Measurements from ENCODE around the gene TOP2A.

TOP2A gene

DNA sequence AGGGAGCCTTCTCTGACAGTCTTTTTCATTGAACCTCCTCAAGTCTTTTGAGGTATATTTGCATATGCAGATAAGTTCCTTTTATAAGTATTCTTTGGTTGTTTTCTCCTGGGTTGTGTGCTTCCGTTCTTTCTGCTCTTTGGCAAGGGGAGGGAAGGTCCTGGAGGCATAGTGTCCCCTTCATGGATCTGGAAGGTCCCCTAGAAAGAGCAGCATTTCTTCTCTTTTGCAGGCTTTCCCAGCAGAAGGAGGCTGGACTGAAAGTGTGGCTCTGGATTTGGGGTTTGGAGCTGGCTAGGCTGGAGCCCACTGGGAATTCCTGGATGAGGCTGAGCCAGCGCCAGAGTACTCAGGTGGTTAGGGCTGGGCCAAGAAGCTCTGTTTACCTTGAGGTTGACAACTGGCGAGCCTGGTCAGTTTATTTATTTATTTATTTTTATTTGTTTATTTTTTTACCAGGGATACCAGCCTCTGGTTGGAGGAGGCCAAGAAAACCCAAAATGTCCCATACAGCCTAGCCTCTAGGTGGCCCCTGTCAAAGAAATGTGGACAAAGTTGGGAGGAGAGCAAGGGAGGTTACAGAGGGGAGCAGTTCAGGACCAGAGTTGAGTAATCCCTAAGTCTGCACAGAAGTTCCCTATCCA lies 5.4 kb upstream of the TOP2A start:
- H3K4me3 ChIP-seq (ENCODE audit: low read length in 2 of 2) = no peak overlapping the region
- H4K8ac ChIP-seq (ENCODE audit: low read depth, low read length) = no peak overlapping the region
- peak overlapping the region; percentile 15 for H2AFZ ChIP-seq (ENCODE audit: low read length)
- H2BK15ac ChIP-seq (ENCODE audit: low read length) = no peak overlapping the region
- no peak overlapping the region for H2BK5ac ChIP-seq (ENCODE audit: low read length)
- no CpG with 5 or more reads among the region's 3 CpGs for WGBS, 2 donors (ENCODE audit: extremely low coverage in 2 of 2, insufficient read length in 2 of 2, insufficient replicate concordance in 1 of 2)
- no peak overlapping the region for H2BK12ac ChIP-seq (ENCODE audit: low read length)
- no peak overlapping the region for H3K4me2 ChIP-seq (ENCODE audit: insufficient read depth, low read length, poor library complexity, severe bottlenecking)
- no peak overlapping the region for H3K14ac ChIP-seq (ENCODE audit: low read length)
- H3K9ac ChIP-seq (ENCODE audit: low read depth, low read length, poor library complexity) = no peak overlapping the region
- H3K36me3 ChIP-seq (replicated peaks in 1 of 2; ENCODE audit: control insufficient read depth in 2 of 2, insufficient read depth in 2 of 2, low read length in 2 of 2) = no peaks in the 10 kb centered on the region
- H3K79me1 ChIP-seq (ENCODE audit: low read depth, low read length) = no peaks in the 10 kb centered on the region
- peak; percentile 37 for DNase-seq (ENCODE audit: low spot score)
- no peak overlapping the region for H3K18ac ChIP-seq (ENCODE audit: low read length)
- no peak overlapping the region for H4K91ac ChIP-seq (ENCODE audit: low read depth, low read length, poor library complexity)
- peaks cover 0 to 11% (median 0%) of the 10 kb centered on the region in 3 experiments for H3K27me3 ChIP-seq (ENCODE audit: control insufficient read depth in 3 of 3, insufficient read depth in 3 of 3, low read depth in 1 of 3, low read length in 3 of 3)
- H2BK120ac ChIP-seq (ENCODE audit: low read depth, low read length) = no peak overlapping the region
- H2AK5ac ChIP-seq (ENCODE audit: low read depth, low read length) = no peak overlapping the region
- H3K27ac ChIP-seq (replicated peaks; ENCODE audit: low read length) = no peak overlapping the region
- H3K9me3 ChIP-seq (replicated peaks in 1 of 2; ENCODE audit: control insufficient read depth in 2 of 2, insufficient read depth in 1 of 2, low read depth in 1 of 2, low read length in 2 of 2) = no peaks in the 10 kb centered on the region
- H3K23ac ChIP-seq (ENCODE audit: low read depth, low read length, poor library complexity) = no peak overlapping the region
- no peak overlapping the region for H3K4ac ChIP-seq (ENCODE audit: low read length)
- peaks cover 7 to 13% of the 10 kb centered on the region in 2 donors for H3K4me1 ChIP-seq (ENCODE audit: control insufficient read depth in 2 of 2, insufficient read depth in 1 of 2, low read depth in 1 of 2, low read length in 2 of 2)

DNA sequence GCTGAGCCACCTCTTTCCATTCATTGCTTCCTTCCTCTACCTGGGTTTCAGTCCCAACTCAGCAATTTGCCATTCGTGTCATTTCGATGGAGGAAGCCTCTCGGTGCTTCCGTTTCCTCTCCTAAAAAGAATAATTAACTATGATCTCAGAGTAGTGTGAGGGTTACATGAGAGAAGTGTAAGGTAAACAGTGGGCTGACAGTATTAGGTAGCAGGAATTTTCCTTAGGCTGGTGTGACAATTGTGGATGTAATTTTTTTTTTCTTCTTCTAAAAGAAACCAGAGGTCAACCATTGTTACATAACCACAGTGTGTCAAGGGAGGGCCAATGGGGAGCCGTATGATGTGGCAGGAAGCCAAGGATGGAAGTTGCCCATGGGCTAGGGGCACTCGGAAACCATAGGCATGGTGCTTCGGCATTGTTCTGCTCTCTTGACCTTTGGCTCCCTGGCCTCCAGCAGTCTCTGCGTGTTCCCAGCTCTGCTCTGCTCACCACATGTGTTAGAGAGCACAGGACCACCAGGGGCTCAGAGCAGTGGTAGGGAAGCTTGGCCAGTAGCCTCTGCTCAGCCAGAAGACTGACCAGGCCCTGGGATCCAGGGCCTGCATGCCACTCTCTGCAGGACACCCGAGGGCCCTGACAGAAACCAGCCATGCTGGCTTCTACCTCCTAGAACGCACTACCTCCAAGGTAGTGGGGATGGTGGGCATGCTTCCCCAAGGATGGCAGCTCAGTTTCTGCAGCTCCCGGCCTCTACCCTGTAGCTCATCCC lies 2.0 kb upstream of the TOP2A start:
- H2AFZ ChIP-seq (ENCODE audit: low read length) = peak overlapping the region; percentile 11
- peaks cover 3% of the 10 kb centered on the region for H3K79me1 ChIP-seq (ENCODE audit: low read depth, low read length)
- peaks cover 0 to 20% of the 10 kb centered on the region in 2 donors for H3K36me3 ChIP-seq (replicated peaks in 1 of 2; ENCODE audit: control insufficient read depth in 2 of 2, insufficient read depth in 2 of 2, low read length in 2 of 2)
- no peak overlapping the region for H3K27ac ChIP-seq (replicated peaks; ENCODE audit: low read length)
- H4K91ac ChIP-seq (ENCODE audit: low read depth, low read length, poor library complexity) = no peak overlapping the region
- H3K23ac ChIP-seq (ENCODE audit: low read depth, low read length, poor library complexity) = no peak overlapping the region
- no peak for DNase-seq (ENCODE audit: low spot score)
- H3K14ac ChIP-seq (ENCODE audit: low read length) = no peak overlapping the region
- no peak overlapping the region for H2BK5ac ChIP-seq (ENCODE audit: low read length)
- no peak overlapping the region for H4K8ac ChIP-seq (ENCODE audit: low read depth, low read length)
- H2BK12ac ChIP-seq (ENCODE audit: low read length) = peak overlapping the region; percentile 43
- no peaks in the 10 kb centered on the region for H3K9me3 ChIP-seq (replicated peaks in 1 of 2; ENCODE audit: control insufficient read depth in 2 of 2, insufficient read depth in 1 of 2, low read depth in 1 of 2, low read length in 2 of 2)
- H3K4me2 ChIP-seq (ENCODE audit: insufficient read depth, low read length, poor library complexity, severe bottlenecking) = no peak overlapping the region
- no peak overlapping the region for H2AK5ac ChIP-seq (ENCODE audit: low read depth, low read length)
- no peaks in the 10 kb centered on the region for H3K27me3 ChIP-seq (ENCODE audit: control insufficient read depth in 3 of 3, insufficient read depth in 3 of 3, low read depth in 1 of 3, low read length in 3 of 3)
- peak overlapping the region; percentile 9 for H3K18ac ChIP-seq (ENCODE audit: low read length)
- H3K9ac ChIP-seq (ENCODE audit: low read depth, low read length, poor library complexity) = no peak overlapping the region
- no peak overlapping the region for H3K4me3 ChIP-seq (ENCODE audit: low read length in 2 of 2)
- H3K4ac ChIP-seq (ENCODE audit: low read length) = no peak overlapping the region
- H2BK15ac ChIP-seq (ENCODE audit: low read length) = peak overlapping the region; percentile 1
- peaks cover 7 to 15% of the 10 kb centered on the region in 2 donors for H3K4me1 ChIP-seq (ENCODE audit: control insufficient read depth in 2 of 2, insufficient read depth in 1 of 2, low read depth in 1 of 2, low read length in 2 of 2)
- peak overlapping the region; percentile 33 for H2BK120ac ChIP-seq (ENCODE audit: low read depth, low read length)
- no CpG with 5 or more reads among the region's 11 CpGs for WGBS, 2 donors (ENCODE audit: extremely low coverage in 2 of 2, insufficient read length in 2 of 2, insufficient replicate concordance in 1 of 2)

DNA sequence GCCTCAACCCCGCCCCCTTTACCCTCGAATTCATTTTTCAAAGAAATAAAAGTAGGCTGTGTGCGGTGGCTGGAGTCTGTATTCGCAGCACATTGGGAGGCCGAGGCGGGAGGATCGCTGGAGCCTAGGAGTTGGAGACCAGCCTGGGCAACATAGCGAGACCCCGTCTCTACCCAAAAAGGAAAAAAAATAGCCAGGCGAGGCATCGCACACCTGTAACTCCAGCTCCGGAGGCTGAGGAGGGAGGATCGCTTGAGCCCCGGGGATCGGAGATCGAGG lies 671 bp upstream of the TOP2A start:
- H3K79me1 ChIP-seq (ENCODE audit: low read depth, low read length) = peaks cover 3% of the 10 kb centered on the region
- peak overlapping the region; percentile 1 for H2BK5ac ChIP-seq (ENCODE audit: low read length)
- peak overlapping the region; percentile 92 for H3K27ac ChIP-seq (replicated peaks; ENCODE audit: low read length)
- no peak overlapping the region for H2BK12ac ChIP-seq (ENCODE audit: low read length)
- H3K36me3 ChIP-seq (replicated peaks in 1 of 2; ENCODE audit: control insufficient read depth in 2 of 2, insufficient read depth in 2 of 2, low read length in 2 of 2) = peaks cover 7 to 34% of the 10 kb centered on the region in 2 donors
- H3K9me3 ChIP-seq (replicated peaks in 1 of 2; ENCODE audit: control insufficient read depth in 2 of 2, insufficient read depth in 1 of 2, low read depth in 1 of 2, low read length in 2 of 2) = no peaks in the 10 kb centered on the region
- peaks cover 7 to 15% of the 10 kb centered on the region in 2 donors for H3K4me1 ChIP-seq (ENCODE audit: control insufficient read depth in 2 of 2, insufficient read depth in 1 of 2, low read depth in 1 of 2, low read length in 2 of 2)
- H3K18ac ChIP-seq (ENCODE audit: low read length) = no peak overlapping the region
- H3K14ac ChIP-seq (ENCODE audit: low read length) = no peak overlapping the region
- no peak overlapping the region for H4K91ac ChIP-seq (ENCODE audit: low read depth, low read length, poor library complexity)
- no CpG with 5 or more reads among the region's 16 CpGs for WGBS, 2 donors (ENCODE audit: extremely low coverage in 2 of 2, insufficient read length in 2 of 2, insufficient replicate concordance in 1 of 2)
- peak overlapping the region; percentile 82 for H2AK5ac ChIP-seq (ENCODE audit: low read depth, low read length)
- peak overlapping the region; percentile 85 for H2AFZ ChIP-seq (ENCODE audit: low read length)
- no peak overlapping the region for H3K4ac ChIP-seq (ENCODE audit: low read length)
- H4K8ac ChIP-seq (ENCODE audit: low read depth, low read length) = no peak overlapping the region
- peak overlapping the region; percentile 98 for H2BK15ac ChIP-seq (ENCODE audit: low read length)
- no peaks in the 10 kb centered on the region for H3K27me3 ChIP-seq (ENCODE audit: control insufficient read depth in 3 of 3, insufficient read depth in 3 of 3, low read depth in 1 of 3, low read length in 3 of 3)
- peak overlapping the region; percentile 49 to 82 for H3K4me3 ChIP-seq (ENCODE audit: low read length in 2 of 2)
- no peak overlapping the region for H3K23ac ChIP-seq (ENCODE audit: low read depth, low read length, poor library complexity)
- no peak overlapping the region for H3K9ac ChIP-seq (ENCODE audit: low read depth, low read length, poor library complexity)
- no peak overlapping the region for H2BK120ac ChIP-seq (ENCODE audit: low read depth, low read length)
- H3K4me2 ChIP-seq (ENCODE audit: insufficient read depth, low read length, poor library complexity, severe bottlenecking) = peak overlapping the region; percentile 71
- DNase-seq (ENCODE audit: low spot score) = no peak

DNA sequence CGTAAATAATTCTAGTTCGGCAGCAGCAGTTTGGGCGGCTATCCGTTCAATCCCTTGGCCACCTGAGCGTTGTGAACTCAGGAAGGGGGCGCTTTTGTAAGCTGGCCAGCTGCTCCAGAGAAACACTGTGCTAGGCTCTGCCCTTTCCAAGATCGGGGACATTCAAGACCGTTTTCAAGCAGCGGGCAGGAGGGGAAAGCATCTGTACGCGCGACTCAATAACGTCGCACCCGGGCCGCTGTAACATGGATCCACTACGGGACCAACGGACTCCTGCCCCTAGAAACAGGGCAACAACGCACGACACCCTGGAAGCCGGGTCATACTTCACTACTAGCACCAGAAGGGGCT lies 463 bp downstream of the TOP2A start:
- H3K27ac ChIP-seq (replicated peaks; ENCODE audit: low read length) = peak overlapping the region; percentile 53
- H3K79me1 ChIP-seq (ENCODE audit: low read depth, low read length) = peaks cover 3% of the 10 kb centered on the region
- no peak for DNase-seq (ENCODE audit: low spot score)
- H3K18ac ChIP-seq (ENCODE audit: low read length) = peak overlapping the region; percentile 88
- peak overlapping the region; percentile 68 for H3K23ac ChIP-seq (ENCODE audit: low read depth, low read length, poor library complexity)
- H2BK15ac ChIP-seq (ENCODE audit: low read length) = peak overlapping the region; percentile 83
- peak overlapping the region; percentile 98 for H2BK5ac ChIP-seq (ENCODE audit: low read length)
- H3K14ac ChIP-seq (ENCODE audit: low read length) = peak overlapping the region; percentile 25
- H3K4ac ChIP-seq (ENCODE audit: low read length) = peak overlapping the region; percentile 10
- peak overlapping the region; percentile 71 for H3K4me2 ChIP-seq (ENCODE audit: insufficient read depth, low read length, poor library complexity, severe bottlenecking)
- H2AK5ac ChIP-seq (ENCODE audit: low read depth, low read length) = peak overlapping the region; percentile 96
- no peaks in the 10 kb centered on the region for H3K9me3 ChIP-seq (replicated peaks in 1 of 2; ENCODE audit: control insufficient read depth in 2 of 2, insufficient read depth in 1 of 2, low read depth in 1 of 2, low read length in 2 of 2)
- H3K4me1 ChIP-seq (ENCODE audit: control insufficient read depth in 2 of 2, insufficient read depth in 1 of 2, low read depth in 1 of 2, low read length in 2 of 2) = peaks cover 4 to 15% of the 10 kb centered on the region in 2 donors
- H3K36me3 ChIP-seq (replicated peaks in 1 of 2; ENCODE audit: control insufficient read depth in 2 of 2, insufficient read depth in 2 of 2, low read length in 2 of 2) = peaks cover 7 to 45% of the 10 kb centered on the region in 2 donors
- peak overlapping the region; percentile 73 for H2BK12ac ChIP-seq (ENCODE audit: low read length)
- H3K4me3 ChIP-seq (ENCODE audit: low read length in 2 of 2) = peak overlapping the region; percentile 82 to 95
- H4K8ac ChIP-seq (ENCODE audit: low read depth, low read length) = no peak overlapping the region
- WGBS, 2 donors (ENCODE audit: extremely low coverage in 2 of 2, insufficient read length in 2 of 2, insufficient replicate concordance in 1 of 2) = no CpG with 5 or more reads among the region's 21 CpGs
- no peaks in the 10 kb centered on the region for H3K27me3 ChIP-seq (ENCODE audit: control insufficient read depth in 3 of 3, insufficient read depth in 3 of 3, low read depth in 1 of 3, low read length in 3 of 3)
- no peak overlapping the region for H4K91ac ChIP-seq (ENCODE audit: low read depth, low read length, poor library complexity)
- H2AFZ ChIP-seq (ENCODE audit: low read length) = peak overlapping the region; percentile 83
- peak overlapping the region; percentile 94 for H3K9ac ChIP-seq (ENCODE audit: low read depth, low read length, poor library complexity)
- H2BK120ac ChIP-seq (ENCODE audit: low read depth, low read length) = peak overlapping the region; percentile 67
